ENCODE data around the gene TMBIM1.

The TMBIM1 gene

DNA sequence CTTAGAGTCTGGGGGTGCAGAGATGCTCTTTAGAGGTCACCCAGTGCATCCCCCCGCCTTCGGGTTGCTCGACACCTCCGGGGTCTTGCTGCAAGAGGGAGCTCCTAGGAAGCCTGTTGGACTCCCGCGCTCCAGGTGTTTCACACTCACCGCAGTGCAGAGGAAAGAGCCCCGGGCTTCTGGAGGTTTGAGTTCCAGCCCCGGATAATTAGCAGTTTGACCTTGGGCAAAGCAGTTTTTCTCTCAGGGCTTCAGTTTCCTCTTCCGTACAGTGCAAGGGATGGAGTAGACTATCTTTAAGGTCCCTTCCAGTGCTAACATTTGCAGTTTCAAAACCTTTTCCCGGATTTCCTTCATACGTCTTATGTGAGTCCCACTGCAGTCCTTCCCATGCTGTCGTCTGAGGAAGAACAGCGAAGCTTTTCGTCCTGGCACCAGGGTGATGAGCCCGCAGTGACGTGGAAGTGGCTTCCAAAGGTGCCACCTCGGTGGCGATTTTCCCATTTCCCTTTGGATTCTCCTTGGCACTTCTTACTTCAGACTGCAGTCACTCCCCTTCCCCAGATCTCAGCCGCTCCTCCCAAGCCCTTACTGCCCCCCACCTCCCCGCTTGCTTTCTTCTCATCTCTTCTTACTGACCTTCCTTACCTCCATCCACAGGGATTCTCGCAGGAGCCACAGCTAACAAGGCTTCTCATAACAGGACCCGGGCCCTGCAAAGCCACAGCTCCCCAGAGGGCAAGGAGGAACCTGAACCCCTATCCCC lies 21.4 kb downstream of the TMBIM1 start:
- peak overlapping the region; percentile 76 for H3K4me3 ChIP-seq (ENCODE audit: low read depth, low read length)
- H3K9me3 ChIP-seq (ENCODE audit: control insufficient read depth, insufficient read depth, low read depth, low read length) = no peaks in the 10 kb centered on the region
- ChIA-PET CTCF (interaction anchor here (0.6 to 7.3 kb wide), 29 partner anchors 9 to 1008 kb away, joined by 3 to 89 read pairs (median 4); partner anchors contain the start of genes CATIP and TMBIM1), POLR2A (interaction anchor here (0.6 to 4.3 kb wide), 20 partner anchors 9 to 440 kb away, joined by 3 to 29 read pairs (median 6); partner anchors contain the start of genes ARPC2, BCS1L, CTDSP1 and GPBAR1)
- H3K36me3 ChIP-seq (ENCODE audit: control insufficient read depth in 2 of 2, insufficient read depth in 1 of 2, low read length in 2 of 2) = peaks cover 7 to 55% of the 10 kb centered on the region in 2 experiments; a peak in 2 of 3 replicates
- peaks cover 3% of the 10 kb centered on the region; the same call in 1 of the 2 replicates for H3K4me1 ChIP-seq (ENCODE audit: control insufficient read depth, insufficient read depth, low read length)
- TF ChIP-seq ZSCAN23 (tag by site-specific recombination; IDR thresholded peaks at IDR 0.05) (no peak), ZNF555 (tag by site-specific recombination; conservative IDR thresholded peaks at IDR 0.05) (no peak), MYNN (tag by site-specific recombination; IDR thresholded peaks at IDR 0.05; ENCODE audit: borderline replicate concordance) (no peak), KLF8 (tag by site-specific recombination; IDR thresholded peaks at IDR 0.05) (no peak), ZBTB20 (tag by site-specific recombination; IDR thresholded peaks at IDR 0.05) (peak; percentile 10; the same call in 1 of the 2 replicates), ZNF391 (tag by site-specific recombination; IDR thresholded peaks at IDR 0.05; ENCODE audit: borderline replicate concordance, low read depth) (no peak), ZNF24 (tag by site-specific recombination; IDR thresholded peaks at IDR 0.05) (no peak), ZNF549 (tag by site-specific recombination; IDR thresholded peaks at IDR 0.05) (no peak), ZNF16 (tag by site-specific recombination; IDR thresholded peaks at IDR 0.05; ENCODE audit: low read depth) (no peak), ZNF335 (tag by site-specific recombination; conservative IDR thresholded peaks at IDR 0.05) (peak; percentile 70)
- H3K27ac ChIP-seq (ENCODE audit: extremely low read depth, low read depth, low read length) = peak overlapping the region; percentile 72; the same call in 1 of the 2 replicates

DNA sequence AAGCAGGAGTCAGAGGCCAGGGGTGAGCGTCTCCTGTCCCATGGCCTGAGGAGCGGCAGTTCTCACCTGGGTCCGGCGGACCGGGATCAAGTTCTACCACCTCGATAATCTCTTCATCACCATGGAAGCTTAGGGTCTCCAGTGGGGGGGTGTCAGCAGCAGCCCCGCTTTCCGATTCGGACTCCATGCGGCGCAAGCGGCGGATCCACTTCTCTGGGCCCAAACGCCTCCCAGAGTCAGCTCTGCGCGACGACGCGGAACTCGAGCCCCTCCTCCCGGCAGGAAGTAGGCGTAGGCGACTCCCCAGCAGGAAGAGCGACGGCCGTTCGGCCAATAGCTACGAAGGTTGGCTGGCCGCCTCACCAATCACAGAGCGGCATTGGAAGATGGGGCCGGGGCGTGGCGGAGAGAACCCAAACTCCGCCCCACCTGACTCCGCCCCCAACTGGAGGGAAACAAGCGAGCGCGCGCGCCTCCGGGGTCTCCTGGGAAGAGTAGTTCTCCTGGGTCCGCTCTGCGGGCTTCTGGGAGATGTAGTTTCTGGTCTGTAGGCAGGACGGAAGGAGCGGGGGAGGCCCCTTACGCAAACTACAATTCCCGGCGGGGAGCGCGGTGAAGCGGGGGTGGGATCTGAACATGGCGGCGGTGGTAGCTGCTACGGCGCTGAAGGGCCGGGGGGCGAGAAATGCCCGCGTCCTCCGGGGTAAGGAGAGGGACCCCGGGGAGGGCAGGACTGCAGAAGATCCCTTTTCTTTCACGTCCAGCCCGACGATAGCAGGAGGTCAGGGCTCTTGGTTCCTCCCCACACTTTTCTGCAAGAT lies 22.2 kb downstream of the TMBIM1 start, which contains the start of the genes AAMP and PNKD:
Gene AAMP, minus strand, starts transcription at position 238 of the 821 bp plus-strand sequence. Its CDS starts 51 bp downstream, at position 187.
Gene PNKD, plus strand, starts transcription at position 620 of the 821 bp plus-strand sequence. Its CDS starts 17 bp downstream, at position 637.
- POLR2A ChIA-PET = interaction anchor here (0.6 to 2.6 kb wide), 20 partner anchors 9 to 440 kb away, joined by 3 to 24 read pairs (median 4); partner anchors contain the start of genes ARPC2, BCS1L, CTDSP1 and GPBAR1
- Histone ChIP-seq H3K4me3 (ENCODE audit: low read depth, low read length) (peak within 1 kb of the TSS; percentile 76), H3K4me1 (ENCODE audit: control insufficient read depth, insufficient read depth, low read length) (peaks cover 3% of the 10 kb centered on the region; the same call in 1 of the 2 replicates), H3K36me3 (ENCODE audit: control insufficient read depth in 2 of 2, insufficient read depth in 1 of 2, low read length in 2 of 2) (peaks cover 12 to 55% of the 10 kb centered on the region in 2 experiments; a peak in 2 of 3 replicates), H3K27ac (ENCODE audit: extremely low read depth, low read depth, low read length) (peak within 1 kb of the TSS; percentile 72), H3K9me3 (ENCODE audit: control insufficient read depth, insufficient read depth, low read depth, low read length) (no peaks in the 10 kb centered on the region)
- CTCF ChIA-PET = interaction anchor here (0.6 to 7.3 kb wide), 15 partner anchors 9 to 621 kb away, joined by 3 to 89 read pairs (median 3); partner anchors contain the start of gene TMBIM1
- TF ChIP-seq, protein P1, sequence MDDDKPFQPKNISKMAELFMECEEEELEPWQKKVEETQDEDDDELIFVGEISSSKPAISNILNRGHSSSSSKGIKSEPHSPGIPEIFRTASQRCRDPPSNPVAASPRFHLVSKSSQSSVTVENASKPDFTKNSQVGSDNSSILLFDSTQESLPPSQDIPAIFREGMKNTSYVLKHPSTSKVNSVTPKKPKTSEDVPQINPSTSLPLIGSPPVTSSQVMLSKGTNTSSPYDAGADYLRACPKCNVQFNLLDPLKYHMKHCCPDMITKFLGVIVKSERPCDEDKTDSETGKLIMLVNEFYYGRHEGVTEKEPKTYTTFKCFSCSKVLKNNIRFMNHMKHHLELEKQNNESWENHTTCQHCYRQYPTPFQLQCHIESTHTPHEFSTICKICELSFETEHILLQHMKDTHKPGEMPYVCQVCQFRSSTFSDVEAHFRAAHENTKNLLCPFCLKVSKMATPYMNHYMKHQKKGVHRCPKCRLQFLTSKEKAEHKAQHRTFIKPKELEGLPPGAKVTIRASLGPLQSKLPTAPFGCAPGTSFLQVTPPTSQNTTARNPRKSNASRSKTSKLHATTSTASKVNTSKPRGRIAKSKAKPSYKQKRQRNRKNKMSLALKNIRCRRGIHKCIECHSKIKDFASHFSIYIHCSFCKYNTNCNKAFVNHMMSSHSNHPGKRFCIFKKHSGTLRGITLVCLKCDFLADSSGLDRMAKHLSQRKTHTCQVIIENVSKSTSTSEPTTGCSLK (tag by site-specific recombination; IDR thresholded peaks at IDR 0.05) = no peak
- TF ChIP-seq ZNF19 (tag by site-specific recombination; IDR thresholded peaks at IDR 0.05; ENCODE audit: low read depth) = no peak
- TF ChIP-seq ZNF324 (tag by site-specific recombination; IDR thresholded peaks at IDR 0.05) = 0 out of 2 replicates have a peak, but pooled peaks have one; percentile 24
- TF ChIP-seq, protein P2, sequence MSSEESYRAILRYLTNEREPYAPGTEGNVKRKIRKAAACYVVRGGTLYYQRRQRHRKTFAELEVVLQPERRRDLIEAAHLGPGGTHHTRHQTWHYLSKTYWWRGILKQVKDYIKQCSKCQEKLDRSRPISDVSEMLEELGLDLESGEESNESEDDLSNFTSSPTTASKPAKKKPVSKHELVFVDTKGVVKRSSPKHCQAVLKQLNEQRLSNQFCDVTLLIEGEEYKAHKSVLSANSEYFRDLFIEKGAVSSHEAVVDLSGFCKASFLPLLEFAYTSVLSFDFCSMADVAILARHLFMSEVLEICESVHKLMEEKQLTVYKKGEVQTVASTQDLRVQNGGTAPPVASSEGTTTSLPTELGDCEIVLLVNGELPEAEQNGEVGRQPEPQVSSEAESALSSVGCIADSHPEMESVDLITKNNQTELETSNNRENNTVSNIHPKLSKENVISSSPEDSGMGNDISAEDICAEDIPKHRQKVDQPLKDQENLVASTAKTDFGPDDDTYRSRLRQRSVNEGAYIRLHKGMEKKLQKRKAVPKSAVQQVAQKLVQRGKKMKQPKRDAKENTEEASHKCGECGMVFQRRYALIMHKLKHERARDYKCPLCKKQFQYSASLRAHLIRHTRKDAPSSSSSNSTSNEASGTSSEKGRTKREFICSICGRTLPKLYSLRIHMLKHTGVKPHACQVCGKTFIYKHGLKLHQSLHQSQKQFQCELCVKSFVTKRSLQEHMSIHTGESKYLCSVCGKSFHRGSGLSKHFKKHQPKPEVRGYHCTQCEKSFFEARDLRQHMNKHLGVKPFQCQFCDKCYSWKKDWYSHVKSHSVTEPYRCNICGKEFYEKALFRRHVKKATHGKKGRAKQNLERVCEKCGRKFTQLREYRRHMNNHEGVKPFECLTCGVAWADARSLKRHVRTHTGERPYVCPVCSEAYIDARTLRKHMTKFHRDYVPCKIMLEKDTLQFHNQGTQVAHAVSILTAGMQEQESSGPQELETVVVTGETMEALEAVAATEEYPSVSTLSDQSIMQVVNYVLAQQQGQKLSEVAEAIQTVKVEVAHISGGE (tag by site-specific recombination; conservative IDR thresholded peaks at IDR 0.05; ENCODE audit: low read depth) = peak; percentile 58
- TF ChIP-seq, protein P3, sequence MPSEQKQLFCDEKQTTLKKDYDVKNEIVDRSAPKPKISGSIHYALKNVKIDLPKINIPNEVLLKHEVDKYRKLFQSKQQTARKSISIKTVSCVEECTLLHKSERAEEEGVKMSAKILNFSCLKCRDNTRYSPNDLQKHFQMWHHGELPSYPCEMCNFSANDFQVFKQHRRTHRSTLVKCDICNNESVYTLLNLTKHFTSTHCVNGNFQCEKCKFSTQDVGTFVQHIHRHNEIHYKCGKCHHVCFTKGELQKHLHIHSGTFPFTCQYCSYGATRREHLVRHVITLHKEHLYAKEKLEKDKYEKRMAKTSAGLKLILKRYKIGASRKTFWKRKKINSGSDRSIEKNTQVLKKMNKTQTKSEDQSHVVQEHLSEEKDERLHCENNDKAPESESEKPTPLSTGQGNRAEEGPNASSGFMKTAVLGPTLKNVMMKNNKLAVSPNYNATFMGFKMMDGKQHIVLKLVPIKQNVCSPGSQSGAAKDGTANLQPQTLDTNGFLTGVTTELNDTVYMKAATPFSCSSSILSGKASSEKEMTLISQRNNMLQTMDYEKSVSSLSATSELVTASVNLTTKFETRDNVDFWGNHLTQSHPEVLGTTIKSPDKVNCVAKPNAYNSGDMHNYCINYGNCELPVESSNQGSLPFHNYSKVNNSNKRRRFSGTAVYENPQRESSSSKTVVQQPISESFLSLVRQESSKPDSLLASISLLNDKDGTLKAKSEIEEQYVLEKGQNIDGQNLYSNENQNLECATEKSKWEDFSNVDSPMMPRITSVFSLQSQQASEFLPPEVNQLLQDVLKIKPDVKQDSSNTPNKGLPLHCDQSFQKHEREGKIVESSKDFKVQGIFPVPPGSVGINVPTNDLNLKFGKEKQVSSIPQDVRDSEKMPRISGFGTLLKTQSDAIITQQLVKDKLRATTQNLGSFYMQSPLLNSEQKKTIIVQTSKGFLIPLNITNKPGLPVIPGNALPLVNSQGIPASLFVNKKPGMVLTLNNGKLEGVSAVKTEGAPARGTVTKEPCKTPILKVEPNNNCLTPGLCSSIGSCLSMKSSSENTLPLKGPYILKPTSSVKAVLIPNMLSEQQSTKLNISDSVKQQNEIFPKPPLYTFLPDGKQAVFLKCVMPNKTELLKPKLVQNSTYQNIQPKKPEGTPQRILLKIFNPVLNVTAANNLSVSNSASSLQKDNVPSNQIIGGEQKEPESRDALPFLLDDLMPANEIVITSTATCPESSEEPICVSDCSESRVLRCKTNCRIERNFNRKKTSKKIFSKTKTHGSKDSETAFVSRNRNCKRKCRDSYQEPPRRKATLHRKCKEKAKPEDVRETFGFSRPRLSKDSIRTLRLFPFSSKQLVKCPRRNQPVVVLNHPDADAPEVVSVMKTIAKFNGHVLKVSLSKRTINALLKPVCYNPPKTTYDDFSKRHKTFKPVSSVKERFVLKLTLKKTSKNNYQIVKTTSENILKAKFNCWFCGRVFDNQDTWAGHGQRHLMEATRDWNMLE (tag by site-specific recombination; conservative IDR thresholded peaks at IDR 0.05; ENCODE audit: low read depth) = no peak
- peak; percentile 52; the same call in 1 of the 2 replicates for TF ChIP-seq ZFP69B (tag by site-specific recombination; IDR thresholded peaks at IDR 0.05)
- peak; percentile 28 for TF ChIP-seq ZBTB7A (tag by site-specific recombination; IDR thresholded peaks at IDR 0.05; ENCODE audit: low read depth)
- no peak for TF ChIP-seq ZNF174 (tag by site-specific recombination; IDR thresholded peaks at IDR 0.05)
